ENCODE results near the gene MBOAT1. TPM values are rescaled to one million over a fixed set of nuclear protein-coding genes. Genes with fewer than 3 reads are reported as not detected.

The MBOAT1 gene
- total and polyA plus RNA-seq, 10 donors: 1.0 to 14.9 (median 11.8) TPM

- no peaks in the 10 kb centered on the region for H3K27me3 ChIP-seq (replicated peaks in 1 of 7)
- no peak for DNase-seq
- no peak overlapping the region for H3K27ac ChIP-seq
- TF ChIP-seq POLR2AphosphoS5 (IDR thresholded peaks at IDR 0.05) (no peak), CTCF (IDR thresholded peaks at IDR 0.05 in 8 of 11, conservative IDR thresholded peaks at IDR 0.05 in 3 of 11) (no peak), POLR2A (IDR thresholded peaks at IDR 0.05) (no peak)
- H3K4me1 ChIP-seq: peaks cover 0 to 6% (median 0%) of the 10 kb centered on the region in 6 donors
- intact Hi-C loops (cut with DNase I; ENCODE audit: low total_unique reads): no loop called here
- 91 to 97% (median 93%) methylated on average over 4 of the region's 4 CpGs for WGBS, 5 donors
- H3K36me3 ChIP-seq: peaks cover 0 to 51% (median 0%) of the 10 kb centered on the region in 6 donors
- no peaks in the 10 kb centered on the region for H3K9me3 ChIP-seq
- H3K4me3 ChIP-seq: no peak overlapping the region
Measured at GRCh38 chr6:20137837-20138236, 74.4 kb downstream of the MBOAT1 start.

- no peak overlapping the region for H3K4me3 ChIP-seq
- H3K27me3 ChIP-seq (replicated peaks in 1 of 7): no peaks in the 10 kb centered on the region
- peaks cover 0 to 45% (median 0%) of the 10 kb centered on the region in 6 donors for H3K36me3 ChIP-seq
- no peak overlapping the region for H3K27ac ChIP-seq
- TF ChIP-seq POLR2AphosphoS5 (IDR thresholded peaks at IDR 0.05): no peak
- no peak for TF ChIP-seq POLR2A (IDR thresholded peaks at IDR 0.05)
- TF ChIP-seq CTCF (IDR thresholded peaks at IDR 0.05 in 8 of 11, conservative IDR thresholded peaks at IDR 0.05 in 3 of 11): no peak
- no peak for DNase-seq
- no peaks in the 10 kb centered on the region for H3K9me3 ChIP-seq
- 44 to 62% (median 56%) methylated on average over 3 of the region's 3 CpGs for WGBS, 5 donors
- intact Hi-C loops (cut with DNase I; ENCODE audit: low total_unique reads): no loop called here
- H3K4me1 ChIP-seq: peaks cover 0 to 6% (median 0%) of the 10 kb centered on the region in 6 donors
Measured at GRCh38 chr6:20137240-20137639, 75.0 kb downstream of the MBOAT1 start.

GRCh38 chr6:20135677-20136268 is 76.5 kb downstream of the MBOAT1 start:
- Histone ChIP-seq H3K4me1 (peaks cover 0 to 6% (median 0%) of the 10 kb centered on the region in 6 donors), H3K27ac (no peak overlapping the region), H3K27me3 (replicated peaks in 1 of 7) (no peaks in the 10 kb centered on the region), H3K4me3 (no peak overlapping the region), H3K9me3 (no peaks in the 10 kb centered on the region), H3K36me3 (peaks cover 0 to 37% (median 0%) of the 10 kb centered on the region in 6 donors)
- TF ChIP-seq CTCF (IDR thresholded peaks at IDR 0.05 in 8 of 11, conservative IDR thresholded peaks at IDR 0.05 in 3 of 11): no peak
- no peak for TF ChIP-seq POLR2A (IDR thresholded peaks at IDR 0.05)
- TF ChIP-seq POLR2AphosphoS5 (IDR thresholded peaks at IDR 0.05): no peak
- 65 to 79% (median 67%) methylated on average over 6 of the region's 6 CpGs for WGBS, 5 donors
- intact Hi-C loops (cut with DNase I; ENCODE audit: low total_unique reads): no loop called here
- no peak for DNase-seq

- Histone ChIP-seq H3K9me3 (no peaks in the 10 kb centered on the region), H3K27me3 (replicated peaks in 1 of 7) (no peaks in the 10 kb centered on the region), H3K27ac (no peak overlapping the region), H3K4me1 (peaks cover 0 to 6% (median 0%) of the 10 kb centered on the region in 6 donors), H3K36me3 (peaks cover 0 to 37% (median 0%) of the 10 kb centered on the region in 6 donors), H3K4me3 (no peak overlapping the region)
- DNase-seq: no peak
- WGBS, 5 donors: 95 to 99% (median 95%) methylated on average over 1 of the region's 1 CpG
- TF ChIP-seq POLR2AphosphoS5 (IDR thresholded peaks at IDR 0.05) (no peak), POLR2A (IDR thresholded peaks at IDR 0.05) (no peak), CTCF (IDR thresholded peaks at IDR 0.05 in 8 of 11, conservative IDR thresholded peaks at IDR 0.05 in 3 of 11) (no peak)
- intact Hi-C loops (cut with DNase I; ENCODE audit: low total_unique reads): no loop called here
Measured at GRCh38 chr6:20134613-20135012, 77.7 kb downstream of the MBOAT1 start.
